ENCODE measurements around the gene VILL. TPM values are rescaled to one million over a fixed set of nuclear protein-coding genes. Genes with fewer than 3 reads are reported as not detected.
"Not testable (repeated sequence)": the region's sequence is repeated elsewhere in the genome, so short reads cannot be mapped to it uniquely, and the experiment has no call there.

VILL gene
- total and polyA plus RNA-seq, 4 donors, result 7.2 to 12.3 (median 11.0) TPM

- H3K27me3 ChIP-seq (ENCODE audit: control insufficient read depth, insufficient read depth, low read length), result no peaks in the 10 kb centered on the region
- H3K36me3 ChIP-seq (ENCODE audit: control insufficient read depth, insufficient read depth, low read length), result peaks cover 13% of the 10 kb centered on the region
- H3K4me1 ChIP-seq (ENCODE audit: control insufficient read depth, insufficient read depth, low read length), result peaks cover 5% of the 10 kb centered on the region
- WGBS (ENCODE audit: insufficient coverage), result 97% methylated on average over 6 of the region's 7 CpGs
- H3K27ac ChIP-seq (ENCODE audit: low read depth, low read length), result no peak overlapping the region
- H3K9me3 ChIP-seq (ENCODE audit: control insufficient read depth, insufficient read depth, low read length), result no peaks in the 10 kb centered on the region
- H3K4me3 ChIP-seq (ENCODE audit: low read depth, low read length), result no peak overlapping the region
- DNase-seq (ENCODE audit: low read depth in 4 of 6, low spot score in 6 of 6), result no peak
Measured at GRCh38 chr3:37984596-37984995, 6.0 kb upstream of the VILL start.

- H3K27ac ChIP-seq (ENCODE audit: low read depth, low read length), result no peak overlapping the region
- peaks cover 5% of the 10 kb centered on the region for H3K4me1 ChIP-seq (ENCODE audit: control insufficient read depth, insufficient read depth, low read length)
- H3K9me3 ChIP-seq (ENCODE audit: control insufficient read depth, insufficient read depth, low read length), result no peaks in the 10 kb centered on the region
- H3K27me3 ChIP-seq (ENCODE audit: control insufficient read depth, insufficient read depth, low read length), result no peaks in the 10 kb centered on the region
- H3K36me3 ChIP-seq (ENCODE audit: control insufficient read depth, insufficient read depth, low read length), result peaks cover 9% of the 10 kb centered on the region
- no peak overlapping the region for H3K4me3 ChIP-seq (ENCODE audit: low read depth, low read length)
- no peak for DNase-seq (ENCODE audit: low read depth in 4 of 6, low spot score in 6 of 6)
- WGBS (ENCODE audit: insufficient coverage), result 89% methylated on average over 8 of the region's 8 CpGs
Measured at GRCh38 chr3:37985637-37986320, 4.8 kb upstream of the VILL start.

GRCh38 chr3:37986479-37987314, 3.9 kb upstream of the VILL start:
- Histone ChIP-seq H3K4me3 (ENCODE audit: low read depth, low read length) (no peak overlapping the region), H3K36me3 (ENCODE audit: control insufficient read depth, insufficient read depth, low read length) (peaks cover 8% of the 10 kb centered on the region), H3K27me3 (ENCODE audit: control insufficient read depth, insufficient read depth, low read length) (no peaks in the 10 kb centered on the region), H3K4me1 (ENCODE audit: control insufficient read depth, insufficient read depth, low read length) (peaks cover 5% of the 10 kb centered on the region), H3K9me3 (ENCODE audit: control insufficient read depth, insufficient read depth, low read length) (no peaks in the 10 kb centered on the region), H3K27ac (ENCODE audit: low read depth, low read length) (no peak overlapping the region)
- WGBS (ENCODE audit: insufficient coverage), result 93% methylated on average over 11 of the region's 12 CpGs
- DNase-seq (ENCODE audit: low read depth in 4 of 6, low spot score in 6 of 6), result no peak

DNA sequence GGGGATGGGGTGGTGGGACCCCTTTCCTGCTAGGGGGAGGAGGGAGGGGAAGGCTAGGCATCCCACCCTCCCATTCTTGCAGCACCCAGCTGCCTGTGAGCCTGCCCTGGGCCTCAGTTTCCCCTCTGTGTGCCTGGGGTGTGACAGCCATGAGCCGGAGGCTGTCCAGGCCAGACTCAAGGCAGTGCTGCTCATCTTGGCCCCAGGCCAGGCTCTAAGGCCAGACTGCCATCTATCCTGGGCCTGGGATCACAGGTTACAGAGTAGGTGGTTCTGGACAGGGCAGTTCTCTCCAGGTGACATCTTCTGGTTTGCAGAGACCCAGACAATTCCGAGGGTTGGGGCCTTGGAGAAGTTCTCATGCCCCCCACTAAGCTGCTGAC, 3.3 kb upstream of the VILL start:
- no peak for DNase-seq (ENCODE audit: low read depth in 4 of 6, low spot score in 6 of 6)
- 95% methylated on average over 2 of the region's 2 CpGs for WGBS (ENCODE audit: insufficient coverage)
- no peak overlapping the region for H3K4me3 ChIP-seq (ENCODE audit: low read depth, low read length)
- H3K36me3 ChIP-seq (ENCODE audit: control insufficient read depth, insufficient read depth, low read length), result peaks cover 8% of the 10 kb centered on the region
- no peak overlapping the region for H3K27ac ChIP-seq (ENCODE audit: low read depth, low read length)
- H3K4me1 ChIP-seq (ENCODE audit: control insufficient read depth, insufficient read depth, low read length), result no peaks in the 10 kb centered on the region
- H3K9me3 ChIP-seq (ENCODE audit: control insufficient read depth, insufficient read depth, low read length), result no peaks in the 10 kb centered on the region
- no peaks in the 10 kb centered on the region for H3K27me3 ChIP-seq (ENCODE audit: control insufficient read depth, insufficient read depth, low read length)

DNA sequence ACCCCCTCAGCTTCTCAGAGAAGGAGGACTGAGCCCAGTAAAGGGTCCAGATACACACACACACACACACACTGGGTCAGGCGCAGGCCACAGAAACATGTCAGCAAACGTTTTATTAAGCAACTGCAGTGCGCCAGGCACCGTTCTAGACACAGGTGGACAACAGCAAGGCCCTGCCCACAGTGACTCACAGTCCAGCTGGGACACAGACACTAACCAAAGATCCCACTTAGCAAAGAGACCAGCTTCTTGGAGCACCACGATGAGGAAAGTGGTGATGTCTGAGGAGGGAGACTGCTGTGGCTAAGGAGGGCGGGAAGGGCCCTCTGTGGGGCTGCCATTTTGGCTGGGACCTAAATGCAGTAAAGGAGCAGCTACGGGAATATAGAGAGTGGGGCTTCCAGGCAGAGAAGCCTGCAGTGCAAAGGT, 2.8 kb upstream of the VILL start:
- Histone ChIP-seq H3K27ac (ENCODE audit: low read depth, low read length) (no peak overlapping the region), H3K36me3 (ENCODE audit: control insufficient read depth, insufficient read depth, low read length) (peaks cover 8% of the 10 kb centered on the region), H3K4me1 (ENCODE audit: control insufficient read depth, insufficient read depth, low read length) (no peaks in the 10 kb centered on the region), H3K27me3 (ENCODE audit: control insufficient read depth, insufficient read depth, low read length) (no peaks in the 10 kb centered on the region), H3K9me3 (ENCODE audit: control insufficient read depth, insufficient read depth, low read length) (no peaks in the 10 kb centered on the region), H3K4me3 (ENCODE audit: low read depth, low read length) (no peak overlapping the region)
- no peak for DNase-seq (ENCODE audit: low read depth in 4 of 6, low spot score in 6 of 6)
- 86% methylated on average over 6 of the region's 7 CpGs for WGBS (ENCODE audit: insufficient coverage)

- DNase-seq (ENCODE audit: low read depth in 4 of 6, low spot score in 6 of 6); H3K36me3 ChIP-seq (ENCODE audit: control insufficient read depth, insufficient read depth, low read length); H3K9me3 ChIP-seq (ENCODE audit: control insufficient read depth, insufficient read depth, low read length); H3K27me3 ChIP-seq (ENCODE audit: control insufficient read depth, insufficient read depth, low read length); H3K4me1 ChIP-seq (ENCODE audit: control insufficient read depth, insufficient read depth, low read length); H3K4me3 ChIP-seq (ENCODE audit: low read depth, low read length); H3K27ac ChIP-seq (ENCODE audit: low read depth, low read length): not testable (repeated sequence)
- WGBS (ENCODE audit: insufficient coverage), result 100% methylated on average over 9 of the region's 10 CpGs
Measured at GRCh38 chr3:37988376-37988775, 2.2 kb upstream of the VILL start.

DNA sequence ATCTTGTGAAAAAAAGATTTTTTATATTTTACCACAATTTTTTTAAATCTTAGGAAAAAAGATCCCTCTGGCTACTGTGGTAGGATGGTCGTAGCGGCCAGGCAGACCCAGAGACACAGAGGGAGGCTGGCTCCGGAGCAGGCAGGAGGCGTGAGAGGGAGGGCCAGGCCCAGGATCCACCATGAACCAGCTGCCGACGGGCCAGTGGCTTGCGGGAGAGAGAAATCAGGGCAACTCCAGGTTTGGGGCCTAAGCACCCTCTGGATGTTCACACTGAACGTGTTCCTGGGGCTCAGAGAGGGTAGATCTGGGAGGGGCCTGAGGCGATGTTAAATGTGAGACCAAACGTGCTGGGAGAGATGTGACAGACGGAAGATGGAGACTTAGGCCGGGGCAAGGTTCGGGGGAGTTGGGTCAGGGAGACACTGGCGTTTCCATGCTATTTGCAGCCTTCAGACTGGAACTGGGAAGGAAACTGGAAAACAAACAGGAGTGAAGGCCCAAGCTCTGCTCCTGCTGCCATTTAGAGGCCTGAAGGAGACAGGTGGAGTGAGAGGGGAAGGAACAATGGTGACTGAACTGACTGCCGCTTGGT, 1.6 kb upstream of the VILL start:
- WGBS (ENCODE audit: insufficient coverage), result 81% methylated on average over 15 of the region's 15 CpGs
- peaks cover 8% of the 10 kb centered on the region for H3K36me3 ChIP-seq (ENCODE audit: control insufficient read depth, insufficient read depth, low read length)
- DNase-seq (ENCODE audit: low read depth in 4 of 6, low spot score in 6 of 6), result no peak
- no peak overlapping the region for H3K4me3 ChIP-seq (ENCODE audit: low read depth, low read length)
- peaks cover 7% of the 10 kb centered on the region for H3K4me1 ChIP-seq (ENCODE audit: control insufficient read depth, insufficient read depth, low read length)
- no peak overlapping the region for H3K27ac ChIP-seq (ENCODE audit: low read depth, low read length)
- no peaks in the 10 kb centered on the region for H3K27me3 ChIP-seq (ENCODE audit: control insufficient read depth, insufficient read depth, low read length)
- H3K9me3 ChIP-seq (ENCODE audit: control insufficient read depth, insufficient read depth, low read length), result no peaks in the 10 kb centered on the region

- 85% methylated on average over 7 of the region's 7 CpGs for WGBS (ENCODE audit: insufficient coverage)
- Histone ChIP-seq H3K27me3 (ENCODE audit: control insufficient read depth, insufficient read depth, low read length) (no peaks in the 10 kb centered on the region), H3K4me1 (ENCODE audit: control insufficient read depth, insufficient read depth, low read length) (peaks cover 10% of the 10 kb centered on the region), H3K27ac (ENCODE audit: low read depth, low read length) (no peak overlapping the region), H3K36me3 (ENCODE audit: control insufficient read depth, insufficient read depth, low read length) (peaks cover 4% of the 10 kb centered on the region), H3K4me3 (ENCODE audit: low read depth, low read length) (no peak overlapping the region), H3K9me3 (ENCODE audit: control insufficient read depth, insufficient read depth, low read length) (no peaks in the 10 kb centered on the region)
- DNase-seq (ENCODE audit: low read depth in 4 of 6, low spot score in 6 of 6), result no peak
Measured at GRCh38 chr3:37989821-37990480, 635 bp upstream of the VILL start.

DNA sequence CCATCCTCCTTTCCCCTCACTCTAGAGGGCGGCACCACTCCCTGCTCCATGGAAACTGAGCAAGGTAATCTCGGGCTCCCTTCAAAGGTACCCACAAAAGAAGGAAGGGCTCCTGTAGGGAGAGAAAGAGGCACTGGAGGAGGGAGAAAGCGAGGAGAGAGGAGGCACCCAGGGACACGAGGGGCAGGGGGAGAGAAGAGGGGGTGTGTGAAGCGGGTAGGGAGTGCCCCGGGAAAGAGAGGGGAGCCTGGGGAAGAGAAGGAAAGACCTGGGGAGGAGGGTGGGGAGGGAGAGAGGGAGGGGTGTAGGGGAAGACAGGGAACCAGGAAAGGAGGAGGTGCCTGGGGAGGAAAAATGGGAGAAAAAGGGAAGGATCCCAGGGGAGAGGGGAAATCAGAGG, 523 bp downstream of the VILL start:
- DNase-seq (ENCODE audit: low read depth in 4 of 6, low spot score in 6 of 6), result no peak
- H3K4me3 ChIP-seq (ENCODE audit: low read depth, low read length), result no peak overlapping the region
- H3K4me1 ChIP-seq (ENCODE audit: control insufficient read depth, insufficient read depth, low read length), result peaks cover 13% of the 10 kb centered on the region
- no peak overlapping the region for H3K27ac ChIP-seq (ENCODE audit: low read depth, low read length)
- WGBS (ENCODE audit: insufficient coverage), result 27% methylated on average over 5 of the region's 6 CpGs
- no peaks in the 10 kb centered on the region for H3K27me3 ChIP-seq (ENCODE audit: control insufficient read depth, insufficient read depth, low read length)
- no peaks in the 10 kb centered on the region for H3K9me3 ChIP-seq (ENCODE audit: control insufficient read depth, insufficient read depth, low read length)
- no peaks in the 10 kb centered on the region for H3K36me3 ChIP-seq (ENCODE audit: control insufficient read depth, insufficient read depth, low read length)
